ENCODE results near the gene CCND2. TPM values are rescaled to one million over a fixed set of nuclear protein-coding genes. Genes with fewer than 3 reads are reported as not detected.

Gene CCND2
- total RNA-seq, 1 donor from 2014 or later, result 98.0 TPM

- H3K4me1 Mint-ChIP-seq (ENCODE audit: low read depth, unreplicated experiment), result peaks cover 2% of the 10 kb centered on the region
- peak overlapping the region; percentile 86 for H3K4me3 Mint-ChIP-seq (ENCODE audit: unreplicated experiment)
These were observed 46.9 kb downstream of the CCND2 start for GRCh38 chr12:4320497-4320852.

GRCh38 chr12:4320853-4321701 is 47.5 kb downstream of the CCND2 start, which contains the start of gene TIGAR:
Gene TIGAR (plus strand): TSS chr12:4321213. CDS start chr12:4321272, 59 bp downstream.
- peaks cover 3% of the 10 kb centered on the region for H3K9me3 Mint-ChIP-seq (ENCODE audit: unreplicated experiment)
- no peaks in the 10 kb centered on the region for H3K36me3 Mint-ChIP-seq (ENCODE audit: unreplicated experiment)
- H3K27ac Mint-ChIP-seq (ENCODE audit: unreplicated experiment), result peak within 1 kb of the TSS; percentile 76
- DNase-seq, result peak; percentile 97
- H3K4me3 Mint-ChIP-seq (ENCODE audit: unreplicated experiment), result peak within 1 kb of the TSS; percentile 88
- no peak for TF ChIP-seq CTCF (IDR thresholded peaks at IDR 0.05; ENCODE audit: partially characterized antibody, unreplicated experiment)
- peaks cover 2% of the 10 kb centered on the region for H3K4me1 Mint-ChIP-seq (ENCODE audit: low read depth, unreplicated experiment)
- peaks cover 7% of the 10 kb centered on the region for H3K27me3 Mint-ChIP-seq (ENCODE audit: unreplicated experiment)

More at GRCh38 chr12:4320497-4320852, 46.9 kb downstream of the CCND2 start:
- Mint-ChIP-seq H3K27me3 (ENCODE audit: unreplicated experiment) (peaks cover 7% of the 10 kb centered on the region), H3K9me3 (ENCODE audit: unreplicated experiment) (peaks cover 3% of the 10 kb centered on the region), H3K36me3 (ENCODE audit: unreplicated experiment) (no peaks in the 10 kb centered on the region), H3K27ac (ENCODE audit: unreplicated experiment) (peak overlapping the region; percentile 76)
- TF ChIP-seq CTCF (IDR thresholded peaks at IDR 0.05; ENCODE audit: partially characterized antibody, unreplicated experiment), result no peak
- DNase-seq, result no peak

DNA sequence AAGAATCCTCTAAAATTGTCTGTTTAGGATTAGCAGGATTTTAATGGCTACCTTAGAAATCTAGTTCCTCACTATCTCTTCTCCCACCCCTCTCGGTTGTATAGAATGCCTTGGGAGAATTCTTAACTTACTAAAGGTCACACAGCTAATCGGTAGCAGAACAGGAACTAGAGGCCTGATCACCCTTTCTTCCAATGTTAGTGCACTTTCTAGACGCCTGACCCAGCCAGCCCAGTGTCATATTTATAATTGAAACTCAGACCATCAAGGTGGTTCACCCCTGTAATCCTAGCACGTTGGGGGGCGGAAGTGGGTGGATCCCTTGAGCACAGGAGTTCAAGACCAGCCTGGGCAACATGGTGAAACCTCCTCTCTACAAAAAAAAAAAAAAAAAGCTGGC is 49.2 kb downstream of the CCND2 start:
- no peak for TF ChIP-seq CTCF (IDR thresholded peaks at IDR 0.05; ENCODE audit: partially characterized antibody, unreplicated experiment)
- no peak overlapping the region for H3K27ac Mint-ChIP-seq (ENCODE audit: unreplicated experiment)
- peaks cover 3% of the 10 kb centered on the region for H3K9me3 Mint-ChIP-seq (ENCODE audit: unreplicated experiment)
- DNase-seq, result no peak
- H3K4me1 Mint-ChIP-seq (ENCODE audit: low read depth, unreplicated experiment), result peaks cover 2% of the 10 kb centered on the region
- peaks cover 7% of the 10 kb centered on the region for H3K27me3 Mint-ChIP-seq (ENCODE audit: unreplicated experiment)
- peak overlapping the region; percentile 22 for H3K4me3 Mint-ChIP-seq (ENCODE audit: unreplicated experiment)
- no peaks in the 10 kb centered on the region for H3K36me3 Mint-ChIP-seq (ENCODE audit: unreplicated experiment)

Other genes with a start within 250 kb of the CCND2 start
- gene TIGAR, start 47.5 kb downstream of the CCND2 start, total RNA-seq (ENCODE audit: unreplicated experiment), result 20.7 TPM
- gene FGF23, start 106.0 kb downstream of the CCND2 start, total RNA-seq (ENCODE audit: unreplicated experiment), result not detected
- gene FGF6, start 172.1 kb downstream of the CCND2 start, total RNA-seq (ENCODE audit: unreplicated experiment), result not detected